Neural progenitor cell (in vitro differentiated cells): Measurements from ENCODE around the gene GABBR1.

Experiments
- CTCF ChIP-seq: fragments of 200-600 bp; sonication (generic); IDR thresholded peaks from 2 replicates; pipeline ENCODE4 v1.5.1; 2017; ENCODE audit warnings: antibody characterized with exemption, mild to moderate bottlenecking
- EZH2 ChIP-seq: fragments of 200-600 bp; sonication (generic); IDR thresholded peaks from 2 replicates; pipeline ENCODE4 v1.6.1; 2017; ENCODE audit warnings: antibody characterized with exemption, mild to moderate bottlenecking, moderate library complexity

DNA sequence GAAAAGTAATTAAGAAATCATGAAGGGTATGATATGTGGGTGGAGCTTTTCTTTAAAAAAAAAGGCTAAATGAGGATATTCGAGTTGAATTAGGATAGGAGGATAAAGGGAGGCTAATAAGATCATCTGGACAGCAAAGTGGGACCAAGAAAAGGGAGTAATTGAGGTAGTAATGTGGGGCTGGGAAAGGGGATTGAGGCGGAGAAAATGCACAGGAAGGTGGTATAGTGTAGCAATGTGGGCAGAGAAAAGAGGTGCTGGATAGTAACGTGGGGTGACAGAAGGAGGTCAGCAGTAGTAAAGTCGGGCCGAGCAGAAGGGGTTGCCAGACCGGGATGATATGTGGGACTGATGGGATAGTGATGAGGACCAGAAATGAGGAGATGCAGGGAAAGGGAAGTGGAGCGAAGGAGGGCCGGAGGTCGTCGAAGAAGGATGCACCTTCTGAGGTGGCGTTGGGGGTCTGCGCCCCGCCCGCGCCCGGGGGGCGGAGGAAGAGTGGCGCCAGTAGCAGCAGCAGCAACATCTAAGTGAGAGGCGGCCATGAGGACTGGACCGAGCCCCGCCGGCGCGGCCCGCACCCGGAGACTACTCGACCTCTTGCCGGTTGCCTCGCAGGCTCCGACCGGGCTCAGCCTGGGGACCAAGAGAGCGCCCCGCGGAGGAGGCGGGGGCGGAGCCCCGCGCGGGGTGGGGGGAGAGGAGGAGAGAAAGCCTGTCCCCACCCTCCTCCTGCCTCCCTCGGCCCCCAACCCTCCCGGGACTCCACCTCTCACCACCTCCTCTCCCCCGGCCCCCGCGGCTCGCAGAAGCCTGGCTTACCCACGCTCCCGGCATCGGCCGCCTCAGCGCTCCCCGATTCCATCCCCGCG, 887 bp downstream of the GABBR1 start:
- no peak for TF ChIP-seq EZH2
- TF ChIP-seq CTCF, result no peak
